NCI-H1930 (cell line): ENCODE data around the gene TRMU.

Experiments
- DNase-seq, 2 experiments: peaks; one replicate each; lab custom pipeline; 2025; lab: John Stamatoyannopoulos, UW

TRMU gene, protein sequence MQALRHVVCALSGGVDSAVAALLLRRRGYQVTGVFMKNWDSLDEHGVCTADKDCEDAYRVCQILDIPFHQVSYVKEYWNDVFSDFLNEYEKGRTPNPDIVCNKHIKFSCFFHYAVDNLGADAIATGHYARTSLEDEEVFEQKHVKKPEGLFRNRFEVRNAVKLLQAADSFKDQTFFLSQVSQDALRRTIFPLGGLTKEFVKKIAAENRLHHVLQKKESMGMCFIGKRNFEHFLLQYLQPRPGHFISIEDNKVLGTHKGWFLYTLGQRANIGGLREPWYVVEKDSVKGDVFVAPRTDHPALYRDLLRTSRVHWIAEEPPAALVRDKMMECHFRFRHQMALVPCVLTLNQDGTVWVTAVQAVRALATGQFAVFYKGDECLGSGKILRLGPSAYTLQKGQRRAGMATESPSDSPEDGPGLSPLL

GRCh38 chr22:46335201-46336118 lies at the start of gene TRMU:
TSS of gene TRMU (plus strand) at chr22:46335714. CDS start at chr22:46335765, 51 bp downstream.
- DNase-seq: peak; percentile 52 to 74

DNA sequence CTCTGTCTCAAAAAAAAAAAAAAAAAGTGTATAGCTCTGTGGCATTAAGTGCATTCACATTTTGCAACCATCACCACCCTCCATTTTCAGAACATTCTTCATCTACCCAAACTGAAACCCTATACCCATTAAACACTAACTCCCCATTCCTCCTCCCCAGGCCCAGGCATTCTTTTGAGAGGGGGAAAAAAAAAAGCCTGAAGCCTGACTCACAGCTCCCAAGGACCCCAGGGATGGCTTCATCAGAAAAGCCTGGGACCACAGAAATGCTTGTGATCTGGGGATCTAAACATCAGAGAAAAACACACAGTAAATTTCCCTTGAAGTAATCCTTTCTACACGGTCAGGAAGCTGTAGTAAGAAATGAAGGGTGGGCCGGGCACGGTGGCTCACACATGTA lies 49.5 kb upstream of the TRMU start:
- no peak for DNase-seq

DNA sequence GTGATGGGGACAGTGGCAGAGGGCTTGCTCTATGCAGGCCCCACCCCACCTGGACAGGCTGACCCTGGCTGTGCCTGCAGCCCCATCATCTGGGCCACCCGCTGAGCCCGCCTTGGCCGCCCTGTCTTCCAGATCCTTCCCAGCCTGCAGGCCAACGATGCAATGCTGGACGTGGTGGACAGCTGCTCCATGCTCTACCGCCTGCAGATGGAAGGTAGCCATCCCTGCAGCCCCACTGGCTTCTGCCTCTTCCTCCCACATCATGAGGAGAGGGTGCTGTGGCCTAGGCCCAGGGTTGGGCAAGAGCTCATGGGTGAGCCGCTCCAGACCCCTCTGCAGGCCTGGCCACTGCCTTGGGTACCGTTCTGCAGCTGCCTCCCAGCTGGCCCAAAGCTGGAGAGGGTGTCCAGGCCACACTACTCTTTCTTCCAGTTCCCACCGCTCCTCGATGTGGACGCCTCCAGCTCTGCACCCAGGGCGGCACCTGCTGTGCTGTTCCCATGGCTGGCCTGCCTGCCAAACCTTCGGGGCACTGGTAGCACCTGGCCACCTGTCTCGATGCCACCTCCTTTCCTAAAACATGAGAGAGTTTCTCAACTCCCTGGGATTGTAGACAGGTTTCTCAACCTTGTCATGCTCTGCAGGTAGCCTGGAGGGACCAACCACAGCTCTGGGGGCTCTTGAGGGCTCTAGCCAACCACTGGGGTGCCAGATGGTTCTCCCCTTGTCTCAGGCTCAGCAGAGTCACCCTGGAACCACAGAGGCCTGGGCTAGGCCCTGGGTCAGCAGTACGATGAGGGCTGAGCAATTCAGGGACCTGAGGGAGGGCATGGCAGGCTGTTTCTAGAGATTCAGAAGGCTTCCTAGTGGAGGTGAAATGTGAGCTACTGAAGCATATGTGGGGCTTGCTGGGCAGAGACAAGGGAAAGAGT lies 48.3 kb upstream of the TRMU start:
- DNase-seq: no peak

DNA sequence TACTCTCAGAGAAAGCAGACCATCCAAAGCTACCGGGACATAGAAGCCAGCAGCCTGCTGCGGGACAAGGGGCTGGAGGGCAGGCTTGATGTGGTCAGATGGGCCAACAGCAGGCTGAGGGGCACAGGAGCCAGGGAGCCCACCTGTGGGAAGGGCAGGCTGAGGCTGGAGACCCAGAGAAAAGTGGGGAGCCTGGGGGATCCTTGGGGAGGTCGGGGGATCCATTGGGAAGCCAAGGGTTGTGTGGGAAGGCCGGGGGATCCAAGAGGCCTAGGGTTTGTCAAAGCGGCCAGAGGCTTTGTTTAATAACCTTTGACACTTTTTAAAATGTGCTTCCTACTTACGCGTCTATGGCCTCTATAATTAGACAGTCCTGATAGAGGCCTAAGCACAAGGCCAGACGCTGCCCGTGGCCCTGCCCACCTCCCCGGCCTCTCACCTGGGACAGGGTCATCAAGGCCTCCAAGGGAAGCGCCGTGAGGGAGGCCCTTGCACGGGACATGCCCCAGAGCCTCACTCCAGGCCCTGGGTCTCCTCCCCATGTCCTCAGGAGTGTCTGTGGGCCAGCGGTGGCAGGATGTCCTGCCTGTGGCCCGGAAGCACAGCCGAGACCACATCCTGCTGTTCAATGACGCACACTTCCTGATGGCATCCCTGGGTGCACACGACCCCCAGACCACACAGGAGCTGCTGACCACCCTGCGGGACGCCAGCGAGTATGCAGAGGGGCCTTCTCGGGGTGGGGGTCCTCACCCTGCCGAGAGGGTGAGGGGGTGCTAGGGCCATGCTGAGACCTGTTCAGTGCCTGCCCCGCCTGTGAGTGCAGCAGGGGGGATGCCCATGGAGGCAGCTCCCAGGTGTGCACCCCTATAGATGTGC lies 47.4 kb upstream of the TRMU start:
- no peak for DNase-seq

GRCh38 chr22:46288846-46289243 lies 46.7 kb upstream of the TRMU start:
- no peak for DNase-seq

DNA sequence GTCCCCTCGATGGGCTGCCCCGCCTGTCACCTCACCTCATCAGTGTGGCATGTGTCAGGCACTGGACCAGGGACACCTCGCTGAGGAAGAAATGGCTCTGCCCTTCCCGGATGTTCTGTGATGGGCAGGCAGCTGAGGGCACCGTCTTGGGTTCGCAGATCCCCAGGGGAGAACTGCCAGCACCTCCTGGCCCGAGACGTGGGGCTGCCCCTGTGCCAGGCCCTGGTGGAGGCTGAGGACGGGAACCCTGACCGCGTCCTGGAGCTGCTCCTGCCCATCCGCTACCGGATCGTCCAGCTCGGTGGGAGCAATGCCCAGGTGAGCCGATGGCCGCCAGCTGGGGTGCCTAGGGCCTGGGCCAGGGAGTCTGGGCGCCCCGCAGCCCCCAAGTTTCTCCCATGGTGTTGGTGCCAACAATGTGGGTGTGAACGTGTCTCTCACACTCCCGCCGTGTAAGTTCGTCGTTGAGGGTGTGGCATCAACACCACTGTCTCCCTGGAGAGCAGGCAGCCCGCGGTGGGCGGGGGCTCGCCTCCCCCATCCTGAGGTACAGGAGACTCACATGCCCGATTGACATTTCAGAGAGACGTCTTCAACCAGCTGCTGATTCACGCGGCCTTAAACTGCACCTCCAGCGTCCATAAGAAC lies 46.1 kb upstream of the TRMU start:
- DNase-seq: no peak

GRCh38 chr22:46290121-46290842 lies 45.2 kb upstream of the TRMU start:
- no peak for DNase-seq

DNA sequence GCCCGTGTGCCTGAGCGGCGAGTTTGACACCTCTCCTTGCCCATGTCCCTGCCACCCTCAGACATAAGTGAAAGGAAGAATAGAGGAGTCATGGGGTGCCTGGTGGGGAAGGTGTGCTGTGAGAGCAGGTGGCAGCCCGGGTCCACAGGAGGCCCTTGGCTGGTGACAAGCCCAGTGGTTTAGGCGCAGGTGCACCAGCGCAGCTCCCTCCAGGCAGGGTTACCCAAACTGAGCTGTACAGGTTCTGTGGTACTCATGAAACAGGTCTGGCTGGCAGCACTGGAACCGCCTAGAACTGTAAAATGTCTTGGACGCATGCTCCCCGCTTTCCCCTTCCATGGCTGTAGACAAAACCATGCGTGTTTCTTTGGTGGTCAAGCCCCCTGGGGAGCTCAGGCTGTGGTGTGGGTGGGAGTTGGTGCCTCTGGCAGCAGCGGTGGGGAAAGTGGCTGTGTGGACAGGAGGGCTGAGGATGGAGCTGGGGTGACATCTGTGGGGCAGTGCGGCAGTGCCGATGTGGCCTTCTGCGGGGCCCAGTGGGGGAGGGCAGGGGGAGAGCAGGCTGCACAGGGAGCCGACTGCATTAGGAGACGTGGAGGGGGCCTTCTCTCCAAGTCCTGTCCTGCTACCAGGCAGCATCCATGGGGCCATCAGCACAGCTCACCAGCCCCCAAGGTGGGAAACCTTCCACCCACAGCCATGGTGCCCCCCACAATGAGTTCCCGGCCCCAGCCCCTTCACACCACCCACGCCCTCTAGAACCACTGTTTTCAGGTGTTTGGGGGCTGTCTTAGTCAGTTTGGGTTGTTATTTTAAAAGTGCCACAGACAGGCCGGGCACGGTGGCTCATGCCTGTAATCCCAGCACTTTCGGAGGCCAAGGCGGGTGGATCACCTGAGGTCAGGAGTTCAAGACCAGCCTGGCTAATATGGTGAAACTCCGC lies 44.4 kb upstream of the TRMU start:
- DNase-seq: no peak

DNA sequence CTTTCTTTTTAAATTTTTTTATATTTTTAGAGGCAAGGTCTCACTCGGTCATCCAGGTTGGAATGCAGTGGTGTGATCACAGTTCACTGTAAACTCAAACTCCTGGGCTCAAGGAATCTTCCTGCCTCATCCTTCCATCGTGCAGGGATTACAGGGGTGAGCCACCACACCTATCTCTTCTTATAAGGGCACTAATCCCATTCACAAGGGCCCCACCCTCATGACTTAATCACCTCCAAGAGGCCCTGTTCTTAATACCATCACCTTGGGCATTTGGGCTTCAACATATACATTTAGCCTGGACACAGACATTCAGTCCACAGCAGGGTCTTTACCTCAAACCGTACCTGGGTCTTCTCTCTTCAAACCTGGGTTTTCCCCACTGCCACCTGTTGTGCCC lies 43.3 kb upstream of the TRMU start:
- DNase-seq: no peak

DNA sequence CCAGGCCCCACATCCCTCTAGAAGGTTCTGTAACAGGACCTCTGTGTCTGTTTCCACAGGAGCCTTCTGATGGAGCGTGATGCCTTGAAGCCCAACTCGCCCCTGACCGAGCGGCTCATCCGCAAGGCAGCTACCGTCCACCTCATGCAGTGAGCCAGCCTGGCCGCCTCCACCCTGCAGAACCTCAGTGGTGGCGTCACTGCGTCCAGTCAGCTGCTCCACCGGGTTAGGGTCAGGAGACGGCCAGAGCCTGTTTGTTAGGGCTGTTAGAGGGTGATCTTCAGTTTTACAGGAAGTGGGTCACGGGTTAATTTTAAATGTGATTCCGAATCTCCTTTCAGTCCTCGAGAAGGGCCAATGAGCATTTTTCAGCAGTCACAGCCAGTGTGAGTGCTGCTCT lies 42.8 kb upstream of the TRMU start:
- no peak for DNase-seq

GRCh38 chr22:46293577-46294260 lies 41.8 kb upstream of the TRMU start:
- DNase-seq: no peak

DNA sequence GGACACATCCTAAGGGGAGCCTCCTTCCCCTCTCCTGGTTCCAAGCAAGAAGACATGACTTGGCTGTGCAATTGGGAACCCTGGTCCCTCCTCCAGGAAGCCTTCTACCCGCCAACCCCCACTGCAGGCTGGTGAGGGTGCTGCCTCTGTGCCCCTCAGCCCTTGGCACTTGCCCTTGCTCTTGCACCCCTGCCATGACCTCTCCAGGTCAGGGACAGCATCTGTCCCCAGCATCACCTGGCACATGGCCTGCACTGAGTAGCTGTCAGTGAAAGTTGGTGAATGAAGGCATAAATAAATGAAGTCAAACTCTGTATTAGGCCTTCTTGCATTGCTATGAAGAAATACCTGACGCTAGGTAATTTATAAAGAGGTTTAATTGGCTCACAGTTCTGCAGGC lies 40.7 kb upstream of the TRMU start:
- DNase-seq: no peak

GRCh38 chr22:46295277-46295971 lies 40.1 kb upstream of the TRMU start:
- no peak for DNase-seq

GRCh38 chr22:46296257-46297150 lies 39.0 kb upstream of the TRMU start, which contains the start of gene GTSE1:
TSS of gene GTSE1 (plus strand) at chr22:46296870. CDS start at chr22:46297401, 531 bp downstream.
- peak; percentile 95 to 96 for DNase-seq

DNA sequence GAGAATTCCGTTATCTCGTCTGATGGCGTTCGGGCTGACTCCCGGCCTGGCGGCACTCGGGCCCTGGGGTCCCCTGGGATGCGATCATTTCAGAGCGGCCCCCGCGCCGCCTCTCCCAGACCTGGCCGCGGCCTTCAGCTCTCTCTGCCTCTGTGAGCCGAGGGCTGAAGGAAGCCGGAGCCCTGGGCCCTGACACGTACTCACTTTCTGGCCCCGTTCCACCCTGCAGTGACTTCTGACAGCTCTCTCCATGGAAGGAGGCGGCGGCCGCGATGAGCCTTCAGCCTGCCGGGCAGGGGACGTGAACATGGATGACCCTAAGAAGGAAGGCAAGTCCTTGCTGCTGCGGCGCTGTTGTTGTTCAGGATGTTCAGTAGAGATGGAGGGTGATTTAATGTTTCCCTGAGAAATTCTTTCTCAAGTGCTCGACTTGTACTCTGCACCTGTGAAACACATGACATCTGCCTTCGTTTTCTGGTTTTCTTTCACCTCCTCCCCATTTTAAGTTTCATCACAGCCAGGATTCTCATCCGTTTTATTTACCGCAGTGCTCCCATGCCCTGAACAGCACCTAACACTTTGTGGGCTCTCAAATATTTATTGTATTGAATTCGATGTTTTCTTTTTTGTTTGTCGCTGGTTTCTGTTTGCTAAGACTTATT lies 38.2 kb upstream of the TRMU start:
- DNase-seq: no peak

- no peak for DNase-seq
Measured at GRCh38 chr22:46299101-46299500, 36.4 kb upstream of the TRMU start.
